ENCODE measurements around the gene ARFGAP3. TPM values are rescaled to one million over a fixed set of nuclear protein-coding genes. Genes with fewer than 3 reads are reported as not detected.

ARFGAP3 gene
- total RNA-seq, 1 donor from 2014 or later, result 80.8 TPM

GRCh38 chr22:42800451-42801251, 56.4 kb downstream of the ARFGAP3 start:
- Mint-ChIP-seq H3K27ac (ENCODE audit: unreplicated experiment) (peak overlapping the region; percentile 54), H3K27me3 (ENCODE audit: low read depth) (no peaks in the 10 kb centered on the region), H3K36me3 (ENCODE audit: low read depth) (peaks cover 38% of the 10 kb centered on the region), H3K9me3 (ENCODE audit: low read depth) (no peaks in the 10 kb centered on the region), H3K4me3 (ENCODE audit: unreplicated experiment) (no peak overlapping the region), H3K4me1 (ENCODE audit: low read depth) (peaks cover 7% of the 10 kb centered on the region)
- TF ChIP-seq, protein P1, sequence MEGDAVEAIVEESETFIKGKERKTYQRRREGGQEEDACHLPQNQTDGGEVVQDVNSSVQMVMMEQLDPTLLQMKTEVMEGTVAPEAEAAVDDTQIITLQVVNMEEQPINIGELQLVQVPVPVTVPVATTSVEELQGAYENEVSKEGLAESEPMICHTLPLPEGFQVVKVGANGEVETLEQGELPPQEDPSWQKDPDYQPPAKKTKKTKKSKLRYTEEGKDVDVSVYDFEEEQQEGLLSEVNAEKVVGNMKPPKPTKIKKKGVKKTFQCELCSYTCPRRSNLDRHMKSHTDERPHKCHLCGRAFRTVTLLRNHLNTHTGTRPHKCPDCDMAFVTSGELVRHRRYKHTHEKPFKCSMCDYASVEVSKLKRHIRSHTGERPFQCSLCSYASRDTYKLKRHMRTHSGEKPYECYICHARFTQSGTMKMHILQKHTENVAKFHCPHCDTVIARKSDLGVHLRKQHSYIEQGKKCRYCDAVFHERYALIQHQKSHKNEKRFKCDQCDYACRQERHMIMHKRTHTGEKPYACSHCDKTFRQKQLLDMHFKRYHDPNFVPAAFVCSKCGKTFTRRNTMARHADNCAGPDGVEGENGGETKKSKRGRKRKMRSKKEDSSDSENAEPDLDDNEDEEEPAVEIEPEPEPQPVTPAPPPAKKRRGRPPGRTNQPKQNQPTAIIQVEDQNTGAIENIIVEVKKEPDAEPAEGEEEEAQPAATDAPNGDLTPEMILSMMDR (IDR thresholded peaks at IDR 0.05), result no peak
- DNase-seq (ENCODE audit: low spot score), result no peak

DNA sequence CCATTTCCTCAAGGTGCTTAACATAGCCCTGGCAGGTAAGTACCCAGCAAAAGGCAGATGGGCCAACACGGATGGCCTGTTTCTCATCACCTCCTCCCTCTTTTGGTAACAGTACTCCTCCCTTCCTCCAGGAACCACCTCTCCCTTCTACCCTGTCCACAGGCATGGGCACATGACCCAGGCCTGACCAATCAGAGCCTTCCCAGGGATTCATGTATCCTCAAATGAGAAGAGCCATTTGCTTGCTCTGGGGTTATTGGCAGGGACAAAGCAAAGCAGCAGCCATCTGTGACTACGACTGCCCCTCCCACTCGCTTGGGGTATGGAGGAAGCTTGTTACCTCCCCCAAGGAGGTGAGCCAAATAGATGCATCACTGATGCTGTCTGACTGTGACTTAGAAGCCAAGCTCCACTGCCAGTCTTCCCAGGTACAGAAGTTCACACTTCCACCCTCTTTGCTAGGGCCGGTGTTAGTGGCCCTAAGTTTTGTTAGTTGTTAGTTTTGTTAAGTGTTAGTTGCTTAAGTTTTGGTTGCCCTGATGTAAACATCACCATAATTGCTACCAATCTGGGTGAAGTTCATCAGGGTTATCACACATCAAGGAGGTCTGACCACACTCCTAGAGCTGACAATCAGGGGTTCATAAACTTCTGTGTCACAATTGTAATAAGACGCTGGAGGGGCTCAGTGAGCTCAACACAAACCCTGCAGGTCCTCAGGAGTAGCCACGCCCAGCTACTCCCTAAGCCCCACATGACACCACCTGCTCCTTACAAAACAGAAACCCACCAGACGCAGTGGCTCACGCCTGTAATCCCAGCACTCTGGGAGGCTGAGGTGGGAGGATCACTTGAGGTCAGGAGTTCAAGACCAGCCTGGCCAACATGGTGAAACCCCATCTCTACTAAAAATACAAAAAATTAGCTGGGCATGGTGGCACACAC, 57.3 kb downstream of the ARFGAP3 start:
- peaks cover 43% of the 10 kb centered on the region for H3K36me3 Mint-ChIP-seq (ENCODE audit: low read depth)
- H3K27ac Mint-ChIP-seq (ENCODE audit: unreplicated experiment), result no peak overlapping the region

GRCh38 chr22:42799061-42799460, 58.0 kb downstream of the ARFGAP3 start:
- Mint-ChIP-seq H3K4me1 (ENCODE audit: low read depth) (no peaks in the 10 kb centered on the region), H3K4me3 (ENCODE audit: unreplicated experiment) (no peak overlapping the region), H3K27me3 (ENCODE audit: low read depth) (no peaks in the 10 kb centered on the region), H3K27ac (ENCODE audit: unreplicated experiment) (peak overlapping the region; percentile 27), H3K9me3 (ENCODE audit: low read depth) (no peaks in the 10 kb centered on the region), H3K36me3 (ENCODE audit: low read depth) (peaks cover 46% of the 10 kb centered on the region)
- TF ChIP-seq, protein P1 (IDR thresholded peaks at IDR 0.05), result no peak
- no peak for DNase-seq (ENCODE audit: low spot score)

More for the DNA sequence above, 57.3 kb downstream of the ARFGAP3 start:
- no peak overlapping the region for H3K4me3 Mint-ChIP-seq (ENCODE audit: unreplicated experiment)
- TF ChIP-seq, protein P1 (IDR thresholded peaks at IDR 0.05), result no peak
- H3K4me1 Mint-ChIP-seq (ENCODE audit: low read depth), result no peaks in the 10 kb centered on the region
- no peaks in the 10 kb centered on the region for H3K27me3 Mint-ChIP-seq (ENCODE audit: low read depth)
- no peak for DNase-seq (ENCODE audit: low spot score)
- H3K9me3 Mint-ChIP-seq (ENCODE audit: low read depth), result no peaks in the 10 kb centered on the region

- no peak overlapping the region for H3K27ac Mint-ChIP-seq (ENCODE audit: unreplicated experiment)
- DNase-seq (ENCODE audit: low spot score), result no peak
- TF ChIP-seq, protein P1 (IDR thresholded peaks at IDR 0.05), result no peak
- H3K4me3 Mint-ChIP-seq (ENCODE audit: unreplicated experiment), result no peak overlapping the region
- no peaks in the 10 kb centered on the region for H3K4me1 Mint-ChIP-seq (ENCODE audit: low read depth)
- H3K9me3 Mint-ChIP-seq (ENCODE audit: low read depth), result no peaks in the 10 kb centered on the region
- H3K36me3 Mint-ChIP-seq (ENCODE audit: low read depth), result peaks cover 42% of the 10 kb centered on the region
- H3K27me3 Mint-ChIP-seq (ENCODE audit: low read depth), result no peaks in the 10 kb centered on the region
These were observed 60.1 kb downstream of the ARFGAP3 start for GRCh38 chr22:42797011-42797410.

- Mint-ChIP-seq H3K4me1 (ENCODE audit: low read depth) (peaks cover under 1% of the 10 kb centered on the region), H3K27me3 (ENCODE audit: low read depth) (no peaks in the 10 kb centered on the region), H3K27ac (ENCODE audit: unreplicated experiment) (no peak overlapping the region), H3K9me3 (ENCODE audit: low read depth) (no peaks in the 10 kb centered on the region), H3K4me3 (ENCODE audit: unreplicated experiment) (no peak overlapping the region), H3K36me3 (ENCODE audit: low read depth) (peaks cover 37% of the 10 kb centered on the region)
- DNase-seq (ENCODE audit: low spot score), result no peak
- TF ChIP-seq, protein P1 (IDR thresholded peaks at IDR 0.05), result no peak
These were observed 61.0 kb downstream of the ARFGAP3 start for GRCh38 chr22:42796081-42796480.
